ENCODE data around the gene AMDHD2. TPM values are rescaled to one million over a fixed set of nuclear protein-coding genes. Genes with fewer than 3 reads are reported as not detected.
"Not testable (repeated sequence)": the region's sequence is repeated elsewhere in the genome, so short reads cannot be mapped to it uniquely, and the experiment has no call there.

AMDHD2 gene
- total RNA-seq, 1 donor from 2014 or later = 46.4 TPM

DNA sequence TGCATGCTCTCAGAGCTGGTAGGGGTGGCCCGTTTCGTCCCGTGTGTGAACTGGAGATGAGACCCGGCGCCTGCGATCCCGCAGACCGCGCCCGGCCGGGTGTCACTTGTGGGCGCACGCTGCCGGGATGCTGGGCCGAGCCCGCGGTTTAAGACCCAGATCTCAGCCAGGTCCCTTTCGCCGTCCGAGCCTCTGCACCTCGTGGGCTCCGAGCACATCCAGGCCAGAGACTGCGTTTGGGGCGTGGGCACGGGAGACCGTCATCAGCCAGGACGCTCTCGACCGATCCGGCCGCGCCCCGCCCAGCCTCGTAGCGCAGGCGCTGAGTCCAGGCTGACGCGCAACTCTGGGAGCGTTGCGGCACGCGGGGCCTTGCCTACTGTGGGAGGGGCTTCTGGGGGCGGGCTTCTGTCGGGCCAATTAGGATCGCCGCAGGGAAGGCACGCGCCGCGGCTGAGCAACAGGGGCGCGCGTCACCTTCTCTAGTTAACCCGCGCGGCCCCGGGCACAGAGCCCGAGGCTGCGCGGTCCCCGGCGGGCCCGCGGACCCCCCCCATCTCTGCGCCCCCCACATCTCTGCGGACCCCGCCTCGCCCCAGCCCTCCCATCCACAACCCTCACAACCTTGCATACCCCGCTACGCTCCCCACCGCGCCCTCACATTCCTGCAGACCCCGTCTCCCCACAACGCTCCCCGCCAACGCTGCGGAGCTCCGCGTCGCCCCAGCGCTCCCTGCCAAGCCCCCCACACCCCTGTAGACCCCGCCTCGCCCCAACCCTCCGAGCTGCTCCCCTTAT is 11.7 kb downstream of the AMDHD2 start:
- H3K27ac Mint-ChIP-seq = peak overlapping the region; percentile 99

DNA sequence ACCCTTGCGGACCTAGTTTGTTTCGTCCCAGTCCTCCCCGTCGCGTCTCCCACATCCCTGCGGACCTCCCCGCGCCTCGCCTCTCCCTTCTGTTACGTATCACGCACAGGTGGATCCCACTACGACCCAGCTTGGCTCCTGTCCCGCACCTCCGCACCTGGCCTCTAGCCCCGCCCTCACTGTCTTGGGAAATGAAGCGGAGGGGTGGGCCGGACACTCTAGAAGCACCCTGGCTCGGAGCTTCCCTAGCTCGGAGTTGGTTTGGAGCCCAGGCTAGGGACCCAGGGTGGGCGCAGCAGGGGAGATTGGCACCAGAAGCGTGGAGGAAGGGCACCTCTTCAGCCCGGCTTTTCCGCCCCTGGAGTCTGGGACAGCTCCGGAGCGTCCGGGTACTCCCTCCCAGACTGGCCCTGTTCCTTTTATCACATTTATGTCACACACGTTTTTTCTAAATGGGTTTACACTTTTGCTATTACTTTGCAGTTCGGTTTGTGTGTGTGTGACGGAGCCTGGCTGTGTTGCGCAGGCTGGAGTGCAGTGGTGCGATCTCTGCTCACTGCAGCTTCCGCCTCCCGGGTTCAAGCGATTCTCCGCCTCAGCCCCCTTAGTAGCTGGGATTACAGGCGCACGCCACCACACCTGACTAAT is 12.4 kb downstream of the AMDHD2 start:
- TF ChIP-seq CTCF (IDR thresholded peaks at IDR 0.05; ENCODE audit: unreplicated experiment) = no peak
- H3K27me3 Mint-ChIP-seq (ENCODE audit: low read depth) = no peaks in the 10 kb centered on the region
- H3K9me3 Mint-ChIP-seq = no peaks in the 10 kb centered on the region
- peak overlapping the region; percentile 91 for H3K4me3 Mint-ChIP-seq
- peaks cover 14% of the 10 kb centered on the region for H3K4me1 Mint-ChIP-seq
- H3K27ac Mint-ChIP-seq = peak overlapping the region; percentile 99
- peak in 1 of 2 experiments; percentile 67 for DNase-seq (ENCODE audit: low spot score in 2 of 2, unreplicated experiment in 2 of 2)
- H3K36me3 Mint-ChIP-seq = peaks cover 4% of the 10 kb centered on the region

More for the DNA sequence above, 11.7 kb downstream of the AMDHD2 start:
- Mint-ChIP-seq H3K27me3 (ENCODE audit: low read depth) (no peaks in the 10 kb centered on the region), H3K36me3 (peaks cover 4% of the 10 kb centered on the region), H3K4me3 (peak overlapping the region; percentile 91), H3K9me3 (no peaks in the 10 kb centered on the region), H3K4me1 (peaks cover 12% of the 10 kb centered on the region)
- peak; percentile 93 to 95 for DNase-seq (ENCODE audit: low spot score in 2 of 2, unreplicated experiment in 2 of 2)
- TF ChIP-seq CTCF (IDR thresholded peaks at IDR 0.05; ENCODE audit: unreplicated experiment) = no peak

- not testable (repeated sequence) for H3K9me3 Mint-ChIP-seq; H3K27me3 Mint-ChIP-seq (ENCODE audit: low read depth); H3K36me3 Mint-ChIP-seq; DNase-seq (ENCODE audit: low spot score in 2 of 2, unreplicated experiment in 2 of 2)
- peak overlapping the region; percentile 91 for H3K4me3 Mint-ChIP-seq
- peak overlapping the region; percentile 99 for H3K27ac Mint-ChIP-seq
- H3K4me1 Mint-ChIP-seq = peaks cover 14% of the 10 kb centered on the region
These were observed 13.1 kb downstream of the AMDHD2 start for GRCh38 chr16:2533142-2533755.

- Mint-ChIP-seq H3K9me3 (no peaks in the 10 kb centered on the region), H3K4me1 (peaks cover 17% of the 10 kb centered on the region), H3K4me3 (peak overlapping the region; percentile 47), H3K27ac (peak overlapping the region; percentile 16), H3K36me3 (peaks cover 4% of the 10 kb centered on the region), H3K27me3 (ENCODE audit: low read depth) (no peaks in the 10 kb centered on the region)
- DNase-seq (ENCODE audit: low spot score in 2 of 2, unreplicated experiment in 2 of 2) = no peak
- no peak for TF ChIP-seq CTCF (IDR thresholded peaks at IDR 0.05; ENCODE audit: unreplicated experiment)
These were observed 13.7 kb downstream of the AMDHD2 start for GRCh38 chr16:2533912-2534311.

- peaks cover 19% of the 10 kb centered on the region for H3K4me1 Mint-ChIP-seq
- H3K27ac Mint-ChIP-seq; DNase-seq (ENCODE audit: low spot score in 2 of 2, unreplicated experiment in 2 of 2); H3K9me3 Mint-ChIP-seq; H3K36me3 Mint-ChIP-seq; H3K27me3 Mint-ChIP-seq (ENCODE audit: low read depth): not testable (repeated sequence)
- peak overlapping the region; percentile 47 for H3K4me3 Mint-ChIP-seq
These were observed 14.2 kb downstream of the AMDHD2 start for GRCh38 chr16:2534335-2534734.

DNA sequence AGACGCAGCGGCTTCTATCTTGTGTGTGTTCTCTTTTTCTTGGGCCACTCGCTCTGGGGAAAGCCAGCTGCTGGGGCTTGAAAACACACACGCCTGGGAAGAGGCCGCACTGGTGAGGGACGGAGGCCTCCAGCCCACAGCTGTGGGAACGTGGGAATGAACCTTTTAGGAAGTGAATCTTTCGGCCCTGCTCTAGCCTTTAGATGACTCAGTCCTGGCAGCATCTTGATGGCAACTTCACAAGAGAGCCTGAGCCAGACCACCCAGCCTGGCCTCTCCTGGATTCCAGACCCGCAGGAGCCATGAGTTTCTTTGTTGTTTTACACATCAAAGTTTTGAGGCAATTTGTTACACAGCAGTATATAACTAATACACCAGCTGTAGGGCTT is 15.4 kb downstream of the AMDHD2 start:
- no peak overlapping the region for H3K27ac Mint-ChIP-seq
- peaks cover 22% of the 10 kb centered on the region for H3K4me1 Mint-ChIP-seq
- H3K9me3 Mint-ChIP-seq = no peaks in the 10 kb centered on the region
- H3K4me3 Mint-ChIP-seq = peak overlapping the region; percentile 42
- H3K36me3 Mint-ChIP-seq = no peaks in the 10 kb centered on the region
- H3K27me3 Mint-ChIP-seq (ENCODE audit: low read depth) = no peaks in the 10 kb centered on the region
- TF ChIP-seq CTCF (IDR thresholded peaks at IDR 0.05; ENCODE audit: unreplicated experiment) = no peak
- DNase-seq (ENCODE audit: low spot score in 2 of 2, unreplicated experiment in 2 of 2) = no peak
